NT2/D1 (cell line): ENCODE results near the gene IL1RAP.

Experiments used
- SUZ12 ChIP-seq: IDR thresholded peaks from 2 replicates; pipeline ENCODE4 v1.6.1; 2011; ENCODE audit not compliant: insufficient read length, insufficient read depth; ENCODE audit errors: extremely low read depth
- ZNF274 ChIP-seq: IDR thresholded peaks from 2 replicates; pipeline ENCODE4 v1.6.1; 2011; ENCODE audit warnings: mild to moderate bottlenecking, low read depth, low read length

GRCh38 chr3:190506271-190506670 lies 7.6 kb upstream of the IL1RAP start:
- TF ChIP-seq SUZ12 (no peak), ZNF274 (no peak)
